Transverse colon (tissue), 4 donors: Measurements from ENCODE around the gene IRF9.
"Not testable (repeated sequence)": the region's sequence is repeated elsewhere in the genome, so short reads cannot be mapped to it uniquely, and the experiment has no call there.

Source experiments
- CTCF ChIP-seq, 5 experiments: fragments of 200-600 bp in 3 of 5; fragments of 450-650 bp in 2 of 5; sonication (generic) in 3 of 5; IDR thresholded peaks; 1 replicate in 2 of 5; 2 replicates in 3 of 5; pipeline ENCODE4 v1.5.1; 2016 to 2017; ENCODE audit warnings: antibody characterized with exemption in 5 of 5, inconsistent platforms in 3 of 5, mild to moderate bottlenecking in 2 of 5, moderate library complexity in 1 of 5
- POLR2A ChIP-seq: fragments of 450-650 bp; IDR thresholded peaks from one replicate; pipeline ENCODE4 v1.6.1; 2016; ENCODE audit warnings: antibody characterized with exemption, mild to moderate bottlenecking, moderate library complexity
- POLR2AphosphoS5 ChIP-seq, 3 donors: sonication (generic); formaldehyde crosslinking; IDR thresholded peaks; one replicate each; pipeline ENCODE4 v1.6.1; 2016; ENCODE audit warnings: antibody characterized with exemption in 3 of 3

DNA sequence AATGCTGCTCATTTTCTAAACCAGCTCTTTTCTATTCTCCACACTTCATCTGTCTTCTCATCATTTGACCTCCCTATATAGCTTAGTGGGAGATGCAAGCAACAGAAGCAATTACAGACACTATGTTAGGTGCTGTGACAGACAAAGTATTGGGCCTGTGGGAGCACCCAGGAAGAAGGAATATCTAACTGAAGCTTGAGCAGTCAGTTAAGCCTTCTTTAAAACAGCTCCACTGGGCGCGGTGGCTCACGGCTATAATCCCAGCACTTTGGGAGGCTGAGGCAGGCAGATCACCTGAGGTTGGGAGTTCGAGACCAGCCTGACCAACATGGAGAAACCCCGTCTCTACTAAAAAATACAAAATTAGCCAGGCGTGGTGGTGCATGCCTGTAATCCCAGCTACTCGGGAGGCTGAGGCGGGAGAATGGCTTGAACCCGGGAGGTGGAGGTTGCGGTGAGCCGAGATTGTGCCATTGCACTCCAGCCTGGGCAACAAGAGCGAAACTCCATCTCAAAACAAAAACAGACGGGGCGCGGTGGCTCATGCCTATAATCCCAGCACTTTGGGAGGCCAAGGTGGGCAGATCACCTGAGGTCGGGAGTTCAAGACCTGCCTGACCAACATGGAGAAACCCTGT, 42.3 kb downstream of the IRF9 start:
- not testable (repeated sequence) for TF ChIP-seq POLR2AphosphoS5 (IDR thresholded peaks at IDR 0.05); CTCF (IDR thresholded peaks at IDR 0.05); POLR2A
